GM13977 (cell line): ENCODE measurements around the gene SLC35D2.

Source experiments
- DNase-seq: peaks from one replicate; pipeline ENCODE4 v3.0.0; 2012; ENCODE audit warnings: low spot score
- CTCF ChIP-seq: IDR thresholded peaks from 2 replicates; pipeline ENCODE4 v1.5.1; 2012; ENCODE audit warnings: mild to moderate bottlenecking, control low read depth; ENCODE audit not compliant: insufficient read depth; ENCODE audit errors: extremely low read depth, missing control alignments
- in situ Hi-C: fragments of 300-500 bp; cut with MboI; formaldehyde crosslinking; loops from one replicate; pipeline ENCODE4 v1.12.0; 2022; ENCODE audit warnings: low sequenced_read_pairs, low pct_unique_long_range_greater_than_20kb, mixed read lengths, inconsistent platforms; ENCODE audit not compliant: unreplicated experiment

The SLC35D2 gene

GRCh38 chr9:96420468-96421219 is 37.1 kb upstream of the SLC35D2 start:
- in situ Hi-C loops = no loop called here
- TF ChIP-seq CTCF = no peak
- no peak for DNase-seq

- TF ChIP-seq CTCF = no peak
These were observed 36.1 kb upstream of the SLC35D2 start for GRCh38 chr9:96419691-96419969.

GRCh38 chr9:96418920-96419690 is 35.6 kb upstream of the SLC35D2 start:
- no peak for TF ChIP-seq CTCF
- in situ Hi-C loops = no loop called here
- DNase-seq = peak; percentile 75

More at GRCh38 chr9:96419691-96419969, 36.1 kb upstream of the SLC35D2 start:
- DNase-seq = no peak
- in situ Hi-C loops = no loop called here

- DNase-seq = peak; percentile 96
- in situ Hi-C loops = no loop called here
- no peak for TF ChIP-seq CTCF
These were observed 34.8 kb upstream of the SLC35D2 start, which contains the start of gene ZNF367 for GRCh38 chr9:96418083-96418919. ZNF367 (minus strand) TSS chr9:96418370; CDS start chr9:96418032, 338 bp downstream.

- no peak for DNase-seq
- no peak for TF ChIP-seq CTCF
- in situ Hi-C loops = no loop called here
These were observed 34.2 kb upstream of the SLC35D2 start for GRCh38 chr9:96417661-96418082.

GRCh38 chr9:96417051-96417586 is 33.6 kb upstream of the SLC35D2 start:
- TF ChIP-seq CTCF = no peak
- in situ Hi-C loops = no loop called here
- DNase-seq = peak; percentile 91
